Muscle layer of duodenum (tissue), 2 donors: Measurements from ENCODE around the gene P4HB.

Experiments used
- H3K27ac ChIP-seq: one replicate; pipeline ENCODE4 v1.7.0; 2013; ENCODE audit warnings: mild to moderate bottlenecking, low read length
- H3K27me3 ChIP-seq: one replicate; pipeline ENCODE4 v1.7.0; 2013; ENCODE audit warnings: low read depth, mild to moderate bottlenecking, control low read depth, low read length
- H3K36me3 ChIP-seq, 2 donors: one replicate each; pipeline ENCODE4 v1.7.0; 2013; ENCODE audit warnings: low read length in 2 of 2, control low read depth in 1 of 2, mild to moderate bottlenecking in 1 of 2; ENCODE audit not compliant: insufficient read depth in 2 of 2, control insufficient read depth in 1 of 2
- H3K4me1 ChIP-seq, 2 donors: one replicate each; pipeline ENCODE4 v1.7.0; 2013; ENCODE audit warnings: low read length in 2 of 2, mild to moderate bottlenecking in 2 of 2, control low read depth in 1 of 2, moderate library complexity in 1 of 2; ENCODE audit not compliant: insufficient read depth in 2 of 2, control insufficient read depth in 1 of 2
- H3K4me3 ChIP-seq, 2 donors: one replicate each; pipeline ENCODE4 v1.7.0; 2013; ENCODE audit warnings: low read length in 2 of 2, low read depth in 1 of 2, mild to moderate bottlenecking in 1 of 2
- H3K9me3 ChIP-seq, 2 donors: one replicate each; pipeline ENCODE4 v1.7.0; 2013; ENCODE audit warnings: low read length in 2 of 2, control low read depth in 1 of 2, mild to moderate bottlenecking in 1 of 2; ENCODE audit not compliant: control insufficient read depth in 1 of 2
- donor health status: healthy.

P4HB gene

GRCh38 chr17:81821147-81821546 lies 39.2 kb downstream of the P4HB start:
- H3K9me3 ChIP-seq = no peaks in the 10 kb centered on the region
- peaks cover 0 to 20% of the 10 kb centered on the region in 2 donors for H3K36me3 ChIP-seq
- no peak overlapping the region for H3K4me3 ChIP-seq
- H3K27ac ChIP-seq = no peak overlapping the region
- no peaks in the 10 kb centered on the region for H3K27me3 ChIP-seq
- peaks cover 4 to 11% of the 10 kb centered on the region in 2 donors for H3K4me1 ChIP-seq

- Histone ChIP-seq H3K9me3 (no peaks in the 10 kb centered on the region), H3K4me3 (no peak overlapping the region), H3K27me3 (no peaks in the 10 kb centered on the region), H3K4me1 (peaks cover 4 to 11% of the 10 kb centered on the region in 2 donors), H3K36me3 (peaks cover 0 to 18% of the 10 kb centered on the region in 2 donors), H3K27ac (no peak overlapping the region)
Observed at GRCh38 chr17:81819708-81820107, 40.6 kb downstream of the P4HB start.

GRCh38 chr17:81817758-81818147 lies 42.6 kb downstream of the P4HB start:
- H3K27ac ChIP-seq = no peak overlapping the region
- H3K4me1 ChIP-seq = peaks cover 4 to 11% of the 10 kb centered on the region in 2 donors
- no peaks in the 10 kb centered on the region for H3K36me3 ChIP-seq
- no peaks in the 10 kb centered on the region for H3K9me3 ChIP-seq
- H3K27me3 ChIP-seq = no peaks in the 10 kb centered on the region
- H3K4me3 ChIP-seq = no peak overlapping the region

GRCh38 chr17:81815646-81815986 lies 44.7 kb downstream of the P4HB start:
- no peaks in the 10 kb centered on the region for H3K27me3 ChIP-seq

GRCh38 chr17:81814748-81815645 lies 45.3 kb downstream of the P4HB start:
- Histone ChIP-seq H3K27me3 (peaks cover 3% of the 10 kb centered on the region), H3K4me1 (no peaks in the 10 kb centered on the region), H3K27ac (no peak overlapping the region), H3K4me3 (no peak overlapping the region), H3K36me3 (no peaks in the 10 kb centered on the region), H3K9me3 (no peaks in the 10 kb centered on the region)

More at GRCh38 chr17:81815646-81815986, 44.7 kb downstream of the P4HB start:
- no peaks in the 10 kb centered on the region for H3K4me1 ChIP-seq
- H3K27ac ChIP-seq = no peak overlapping the region
- H3K9me3 ChIP-seq = no peaks in the 10 kb centered on the region
- H3K36me3 ChIP-seq = no peaks in the 10 kb centered on the region
- H3K4me3 ChIP-seq = no peak overlapping the region

- Histone ChIP-seq H3K36me3 (no peaks in the 10 kb centered on the region), H3K4me3 (no peak overlapping the region), H3K9me3 (no peaks in the 10 kb centered on the region), H3K4me1 (no peaks in the 10 kb centered on the region), H3K27me3 (peaks cover 11% of the 10 kb centered on the region), H3K27ac (no peak overlapping the region)
Observed at GRCh38 chr17:81813861-81814683, 46.3 kb downstream of the P4HB start.

GRCh38 chr17:81813371-81813684 lies 47.0 kb downstream of the P4HB start:
- peaks cover 11% of the 10 kb centered on the region for H3K27me3 ChIP-seq
- no peaks in the 10 kb centered on the region for H3K4me1 ChIP-seq
- no peaks in the 10 kb centered on the region for H3K9me3 ChIP-seq

GRCh38 chr17:81812571-81813370 lies 47.6 kb downstream of the P4HB start:
- Histone ChIP-seq H3K36me3 (no peaks in the 10 kb centered on the region), H3K27ac (no peak overlapping the region), H3K9me3 (no peaks in the 10 kb centered on the region), H3K4me1 (no peaks in the 10 kb centered on the region), H3K27me3 (peaks cover 11% of the 10 kb centered on the region), H3K4me3 (no peak overlapping the region)

More at GRCh38 chr17:81813371-81813684, 47.0 kb downstream of the P4HB start:
- Histone ChIP-seq H3K27ac (no peak overlapping the region), H3K4me3 (no peak overlapping the region), H3K36me3 (no peaks in the 10 kb centered on the region)

GRCh38 chr17:81811705-81812570 lies 48.4 kb downstream of the P4HB start:
- H3K27me3 ChIP-seq = peaks cover 11% of the 10 kb centered on the region

GRCh38 chr17:81810892-81811704 lies 49.2 kb downstream of the P4HB start:
- Histone ChIP-seq H3K4me1 (no peaks in the 10 kb centered on the region), H3K36me3 (no peaks in the 10 kb centered on the region), H3K4me3 (no peak overlapping the region), H3K27me3 (peaks cover 14% of the 10 kb centered on the region), H3K27ac (no peak overlapping the region), H3K9me3 (no peaks in the 10 kb centered on the region)

More at GRCh38 chr17:81811705-81812570, 48.4 kb downstream of the P4HB start:
- Histone ChIP-seq H3K4me1 (no peaks in the 10 kb centered on the region), H3K36me3 (no peaks in the 10 kb centered on the region), H3K27ac (no peak overlapping the region), H3K4me3 (no peak overlapping the region), H3K9me3 (no peaks in the 10 kb centered on the region)
